Esophagus muscularis mucosa (tissue), 4 donors: ENCODE data around the gene SPTBN4. TPM values are rescaled to one million over a fixed set of nuclear protein-coding genes. Genes with fewer than 3 reads are reported as not detected.

Source experiments
- DNase-seq: peaks from one replicate; pipeline ENCODE4 v3.0.0-alpha.2; 2017; ENCODE audit errors: extremely low spot score
- H3K27ac ChIP-seq, 4 donors: fragments of 200-600 bp; sonication (generic); replicated peaks in 1 of 4; 1 replicate in 3 of 4; 2 replicates in 1 of 4; pipeline ENCODE4 v1.5.1; 2016 to 2019; ENCODE audit warnings: mild to moderate bottlenecking in 1 of 4
- H3K27me3 ChIP-seq, 4 donors: fragments of 200-600 bp; sonication (generic); one replicate each; pipeline versions ENCODE4 v1.5.1 to v1.6.0; 2016 to 2019
- H3K36me3 ChIP-seq, 4 donors: fragments of 200-600 bp; sonication (generic); one replicate each; pipeline ENCODE4 v1.5.1; 2016 to 2019
- H3K4me1 ChIP-seq, 4 donors: fragments of 200-600 bp; sonication (generic); one replicate each; pipeline ENCODE4 v1.5.1; 2016 to 2019
- H3K4me3 ChIP-seq, 4 donors: fragments of 200-600 bp; sonication (generic); 1 replicate in 2 of 4; 2 replicates in 2 of 4; pipeline ENCODE4 v1.5.1; 2016 to 2019; ENCODE audit warnings: mild to moderate bottlenecking in 4 of 4, moderate library complexity in 1 of 4
- H3K9me3 ChIP-seq, 4 donors: fragments of 200-600 bp; sonication (generic); 1 replicate in 3 of 4; 2 replicates in 1 of 4; pipeline ENCODE4 v1.5.1; 2016 to 2019
- EP300 ChIP-seq: sonication (generic); formaldehyde crosslinking; IDR thresholded peaks from one replicate; pipeline ENCODE4 v1.6.1; 2017; ENCODE audit warnings: antibody characterized with exemption
- POLR2A ChIP-seq: fragments of 450-650 bp; IDR thresholded peaks from one replicate; pipeline ENCODE4 v1.6.1; 2017; ENCODE audit warnings: antibody characterized with exemption, moderate library complexity, mild to moderate bottlenecking, low read depth
- POLR2AphosphoS5 ChIP-seq, 2 donors: sonication (generic); formaldehyde crosslinking; IDR thresholded peaks; one replicate each; pipeline ENCODE4 v1.6.1; 2017; ENCODE audit warnings: antibody characterized with exemption in 2 of 2
- WGBS: methylation state at CpG from one replicate; pipeline ENCODE4 v1.1.5; 2018; 5-methylcytosine and 5-hydroxymethylcytosine counted together
- intact Hi-C: fragments of 100-400 bp; cut with DNase I; formaldehyde crosslinking; loops from one replicate; pipeline ENCODE4 v1.15.1; 2023
- total RNA-seq, 4 donors: library from RNA; depleted of rRNA; stranded (reverse); fragments of >200 nt; gene quantifications; one replicate each; pipeline versions ENCODE4 v1.1.0 to v1.2.1, GENCODE V29; 2016
- TF ChIP-seq, protein P1 (sequence below), 3 experiments: fragments of 200-600 bp in 2 of 3; fragments of 450-650 bp in 1 of 3; sonication (generic) in 2 of 3; IDR thresholded peaks; one replicate each; pipeline ENCODE4 v1.5.1; 2017 to 2019; ENCODE audit warnings: antibody characterized with exemption in 3 of 3, mild to moderate bottlenecking in 2 of 3, moderate library complexity in 1 of 3

The SPTBN4 gene
- total RNA-seq, 4 donors from 2014 or later: 2.1 to 6.4 (median 5.8) TPM

DNA sequence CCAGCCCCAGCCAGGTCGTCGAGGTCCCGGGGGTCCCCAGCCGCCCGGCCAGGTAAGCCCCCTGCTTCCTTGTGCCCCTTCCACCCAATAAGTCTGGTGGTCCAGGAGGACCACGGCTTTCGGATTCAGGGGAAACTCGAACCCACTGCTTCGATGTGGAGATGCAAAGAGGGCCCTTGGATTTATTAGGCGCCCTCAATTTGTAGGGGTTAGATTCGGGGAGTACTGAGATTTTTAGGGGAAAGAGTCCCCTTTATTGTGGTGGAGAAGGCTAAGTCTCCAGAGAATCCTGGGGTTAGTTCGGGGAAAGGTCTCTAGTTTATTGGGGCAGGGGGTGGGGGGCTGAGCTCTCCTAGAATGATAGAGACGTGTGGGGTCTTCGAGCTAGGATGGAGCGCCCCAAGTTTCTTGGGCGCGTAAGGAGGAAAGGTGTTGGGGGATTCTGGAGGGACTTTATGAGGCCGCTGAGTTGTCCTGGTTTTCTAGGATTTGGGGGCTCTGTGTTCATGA, 130.6 kb downstream of the SPTBN4 start:
- intact Hi-C loops: no loop called here
- peak overlapping the region; percentile 39 to 49 (median 42) for H3K4me3 ChIP-seq
- peaks cover 3 to 79% (median 23%) of the 10 kb centered on the region in 4 donors for H3K27me3 ChIP-seq
- no peak for DNase-seq
- H3K4me1 ChIP-seq: peaks cover 55 to 60% (median 60%) of the 10 kb centered on the region in 4 donors
- H3K27ac ChIP-seq: peak overlapping the region in 1 of 4 donors; percentile 4
- 19% methylated on average over 10 of the region's 18 CpGs for WGBS
- no peaks in the 10 kb centered on the region for H3K9me3 ChIP-seq
- TF ChIP-seq, protein P1, sequence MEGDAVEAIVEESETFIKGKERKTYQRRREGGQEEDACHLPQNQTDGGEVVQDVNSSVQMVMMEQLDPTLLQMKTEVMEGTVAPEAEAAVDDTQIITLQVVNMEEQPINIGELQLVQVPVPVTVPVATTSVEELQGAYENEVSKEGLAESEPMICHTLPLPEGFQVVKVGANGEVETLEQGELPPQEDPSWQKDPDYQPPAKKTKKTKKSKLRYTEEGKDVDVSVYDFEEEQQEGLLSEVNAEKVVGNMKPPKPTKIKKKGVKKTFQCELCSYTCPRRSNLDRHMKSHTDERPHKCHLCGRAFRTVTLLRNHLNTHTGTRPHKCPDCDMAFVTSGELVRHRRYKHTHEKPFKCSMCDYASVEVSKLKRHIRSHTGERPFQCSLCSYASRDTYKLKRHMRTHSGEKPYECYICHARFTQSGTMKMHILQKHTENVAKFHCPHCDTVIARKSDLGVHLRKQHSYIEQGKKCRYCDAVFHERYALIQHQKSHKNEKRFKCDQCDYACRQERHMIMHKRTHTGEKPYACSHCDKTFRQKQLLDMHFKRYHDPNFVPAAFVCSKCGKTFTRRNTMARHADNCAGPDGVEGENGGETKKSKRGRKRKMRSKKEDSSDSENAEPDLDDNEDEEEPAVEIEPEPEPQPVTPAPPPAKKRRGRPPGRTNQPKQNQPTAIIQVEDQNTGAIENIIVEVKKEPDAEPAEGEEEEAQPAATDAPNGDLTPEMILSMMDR (IDR thresholded peaks at IDR 0.05): no peak
- no peak for TF ChIP-seq POLR2AphosphoS5 (IDR thresholded peaks at IDR 0.05)
- H3K36me3 ChIP-seq: no peaks in the 10 kb centered on the region

DNA sequence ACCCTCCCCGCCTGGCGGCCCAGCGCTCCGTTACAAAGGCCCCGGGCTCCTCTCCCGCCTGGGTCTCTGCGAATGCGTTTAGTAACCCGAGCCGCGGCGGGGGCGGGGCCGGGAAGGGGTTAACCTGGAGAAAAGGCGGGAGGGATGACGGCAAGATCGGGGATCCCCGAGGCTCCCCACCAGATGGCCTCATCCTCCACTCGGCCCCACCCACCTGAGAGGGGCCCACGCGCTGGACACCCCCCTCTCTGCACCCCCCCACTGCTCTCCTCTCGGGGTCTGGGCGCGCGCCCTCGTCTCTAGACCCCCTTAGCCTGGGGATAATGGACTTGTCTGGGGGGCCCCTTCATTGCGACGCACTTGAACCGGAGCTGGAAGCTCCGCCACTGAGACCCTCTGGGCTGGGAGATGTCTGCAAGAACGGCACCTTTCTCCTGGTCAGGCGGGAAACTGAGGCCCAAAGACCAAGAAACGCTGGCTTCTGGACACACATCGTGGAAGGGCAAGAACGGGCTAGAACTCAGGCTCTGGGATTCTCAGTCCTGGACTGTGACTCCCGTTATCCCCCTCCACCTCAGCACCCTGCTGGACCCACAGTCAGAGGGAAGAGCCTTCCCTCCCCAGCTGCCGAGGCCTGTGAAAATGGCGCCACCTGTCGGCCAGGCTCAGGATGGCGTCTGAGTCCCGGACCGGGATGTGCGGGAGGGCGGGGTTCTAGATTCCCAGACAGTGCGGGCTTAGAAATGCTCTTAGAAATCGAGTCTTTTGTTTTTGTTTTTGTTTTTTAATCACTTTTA, 131.5 kb downstream of the SPTBN4 start:
- intact Hi-C loops: loop anchor here (1.0 to 2.0 kb wide), 3 partner anchors 49 to 134 kb away; partner anchors contain the start of gene BLVRB
- peak; percentile 97 for DNase-seq
- Histone ChIP-seq H3K9me3 (no peaks in the 10 kb centered on the region), H3K36me3 (no peaks in the 10 kb centered on the region), H3K4me1 (peaks cover 65 to 70% (median 69%) of the 10 kb centered on the region in 4 donors), H3K27me3 (peaks cover 3 to 83% (median 24%) of the 10 kb centered on the region in 4 donors), H3K27ac (peak overlapping the region in 2 of 4 donors; percentile 4 to 88), H3K4me3 (peak overlapping the region in 3 of 4 donors; percentile 7 to 35 (median 27))
- WGBS: 2% methylated on average over 27 of the region's 46 CpGs
- TF ChIP-seq EP300 (no peak), POLR2AphosphoS5 (IDR thresholded peaks at IDR 0.05) (peak in 1 of 2 donors; percentile 76)
- TF ChIP-seq, protein P1 (IDR thresholded peaks at IDR 0.05): peak in 2 of 3 experiments; percentile 96 to 97

DNA sequence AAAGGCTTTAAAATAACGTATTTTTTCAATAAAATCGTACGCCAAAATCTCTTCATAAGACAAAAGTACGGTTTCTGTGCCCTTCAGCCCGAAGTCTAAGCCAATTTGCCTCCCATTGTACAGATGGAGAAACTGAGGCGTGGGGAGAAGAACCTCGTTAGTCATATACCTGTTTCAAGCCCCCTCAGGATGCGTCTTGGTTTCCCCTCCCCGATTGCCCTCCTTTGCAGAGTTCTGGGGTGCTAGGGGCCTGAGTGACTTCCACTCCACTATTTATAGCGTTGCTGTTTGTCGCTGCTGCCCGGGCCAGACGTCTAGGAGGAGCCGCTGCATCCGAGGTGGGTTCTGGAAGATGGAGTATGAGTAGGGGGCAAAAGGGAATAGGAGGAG, 132.1 kb downstream of the SPTBN4 start:
- no peak for DNase-seq
- Histone ChIP-seq H3K4me3 (peak overlapping the region in 1 of 4 donors; percentile 73), H3K27ac (peak overlapping the region; percentile 71 to 88 (median 80)), H3K27me3 (peaks cover 3 to 82% (median 24%) of the 10 kb centered on the region in 4 donors), H3K4me1 (peaks cover 66 to 76% (median 75%) of the 10 kb centered on the region in 4 donors), H3K36me3 (no peaks in the 10 kb centered on the region), H3K9me3 (no peaks in the 10 kb centered on the region)
- intact Hi-C loops: loop anchor here (1.0 to 2.0 kb wide), 3 partner anchors 50 to 134 kb away; partner anchors contain the start of gene BLVRB
- TF ChIP-seq, protein P1 (IDR thresholded peaks at IDR 0.05): peak in 1 of 3 experiments; percentile 2
- TF ChIP-seq POLR2A: no peak
- WGBS: 13% methylated on average over 15 of the region's 15 CpGs

DNA sequence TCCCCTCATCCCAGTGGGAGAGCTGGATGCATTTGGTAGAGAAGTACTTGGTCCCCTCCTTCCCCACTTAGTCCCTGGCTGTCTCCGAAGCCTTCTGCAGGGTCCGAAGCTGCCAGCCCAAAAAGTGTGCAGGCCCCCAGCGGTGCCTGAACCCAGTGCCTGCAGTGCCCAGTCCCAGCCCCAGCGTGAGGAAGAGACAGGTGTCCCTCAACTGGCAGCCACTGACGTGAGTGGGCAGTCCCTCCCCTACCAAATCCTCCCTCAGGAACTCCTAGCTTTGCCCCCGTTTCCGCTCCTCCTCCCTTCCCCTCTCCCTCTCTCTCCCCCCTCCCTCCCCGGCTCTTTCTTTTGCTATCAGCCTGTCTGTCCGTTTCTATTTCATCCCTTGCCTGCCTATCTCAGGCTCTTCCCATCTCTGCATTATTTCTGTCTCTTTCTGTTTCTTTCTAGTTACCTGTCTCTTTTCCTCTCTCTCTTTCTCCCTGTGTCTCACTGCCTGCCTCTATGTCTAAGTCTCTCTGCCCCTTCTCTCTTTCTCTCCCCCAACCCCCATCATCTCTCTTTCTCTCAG, 132.6 kb downstream of the SPTBN4 start:
- no peak for DNase-seq
- H3K9me3 ChIP-seq: no peaks in the 10 kb centered on the region
- H3K27ac ChIP-seq: peak overlapping the region; percentile 71 to 88 (median 80)
- H3K4me1 ChIP-seq: peaks cover 70 to 81% (median 80%) of the 10 kb centered on the region in 4 donors
- no peaks in the 10 kb centered on the region for H3K36me3 ChIP-seq
- WGBS: 13% methylated on average over 9 of the region's 9 CpGs
- intact Hi-C loops: loop anchor here (2.0 kb wide), 2 partner anchors 71 to 135 kb away; partner anchors contain the start of gene BLVRB
- H3K27me3 ChIP-seq: peaks cover 3 to 77% (median 24%) of the 10 kb centered on the region in 4 donors
- H3K4me3 ChIP-seq: peak overlapping the region; percentile 61 to 73 (median 66)
- TF ChIP-seq, protein P1 (IDR thresholded peaks at IDR 0.05): no peak
- TF ChIP-seq POLR2A: no peak
- TF ChIP-seq POLR2AphosphoS5 (IDR thresholded peaks at IDR 0.05): no peak
